GM10266 (cell line): ENCODE results near the gene SLC28A1.

Experiments used
- DNase-seq: peaks from one replicate; pipeline ENCODE4 v3.0.0; 2012; ENCODE audit errors: extremely low spot score
- CTCF ChIP-seq: IDR thresholded peaks from 2 replicates; pipeline ENCODE4 v1.5.1; 2012; ENCODE audit warnings: mild to moderate bottlenecking, low read depth; ENCODE audit not compliant: control insufficient read depth, insufficient read depth; ENCODE audit errors: missing control alignments

Gene SLC28A1

GRCh38 chr15:84886211-84886983, 1.9 kb downstream of the SLC28A1 start:
- DNase-seq, result no peak
- TF ChIP-seq CTCF, result no peak

- no peak for TF ChIP-seq CTCF
Measured at GRCh38 chr15:84886984-84887299, 2.5 kb downstream of the SLC28A1 start.

GRCh38 chr15:84887938-84888337, 3.5 kb downstream of the SLC28A1 start:
- DNase-seq, result no peak
- TF ChIP-seq CTCF, result no peak

More at GRCh38 chr15:84886984-84887299, 2.5 kb downstream of the SLC28A1 start:
- DNase-seq, result no peak

GRCh38 chr15:84888639-84889038, 4.2 kb downstream of the SLC28A1 start:
- no peak for TF ChIP-seq CTCF
- no peak for DNase-seq

GRCh38 chr15:84889313-84889990, 5.0 kb downstream of the SLC28A1 start:
- DNase-seq, result no peak
- TF ChIP-seq CTCF, result no peak

- no peak for TF ChIP-seq CTCF
- DNase-seq, result no peak
Measured at GRCh38 chr15:84889991-84890669, 5.7 kb downstream of the SLC28A1 start.
